HL-60 (cell line): ENCODE measurements around the gene ENOX1.

ENCODE experiments used
- DNase-seq, 2 experiments: peaks; one replicate each; pipeline ENCODE4 v3.0.0-alpha.2; 2010 to 2020; ENCODE audit warnings: low read depth in 1 of 2, low spot score in 1 of 2
- H3K27ac ChIP-seq: fragments of 250-450 bp; sonication (Bioruptor Pico); replicated peaks from 2 replicates; pipeline ENCODE4 v1.5.1; 2020; ENCODE audit warnings: mild to moderate bottlenecking, moderate library complexity
- H3K27me3 ChIP-seq: fragments of 250-450 bp; sonication (Bioruptor Pico); 2 replicates; pipeline ENCODE4 v1.5.1; 2021; ENCODE audit warnings: mild to moderate bottlenecking, moderate library complexity; ENCODE audit not compliant: insufficient read depth, poor library complexity, severe bottlenecking
- H3K4me3 ChIP-seq: replicated peaks from 2 replicates; pipeline ENCODE4 v1.5.1; 2011; ENCODE audit warnings: mild to moderate bottlenecking, control low read depth, low read length; ENCODE audit not compliant: insufficient read depth
- GABPA ChIP-seq: IDR thresholded peaks from 2 replicates; pipeline ENCODE4 v1.6.1; 2012; ENCODE audit warnings: low read depth
- POLR2AphosphoS5 ChIP-seq: IDR thresholded peaks from 2 replicates; pipeline ENCODE4 v1.6.1; 2012; ENCODE audit warnings: low read depth
- REST ChIP-seq: IDR thresholded peaks from 2 replicates; pipeline ENCODE4 v1.6.1; 2012; ENCODE audit warnings: low read depth; ENCODE audit not compliant: insufficient replicate concordance
- SPI1 ChIP-seq: IDR thresholded peaks from 2 replicates; pipeline ENCODE4 v1.6.1; 2012; ENCODE audit warnings: low read depth, mild to moderate bottlenecking, borderline replicate concordance
- TF ChIP-seq, protein P1 (sequence below): IDR thresholded peaks from one replicate; pipeline ENCODE4 v1.5.1; 2011; ENCODE audit warnings: low read length, control low read depth, inconsistent platforms; ENCODE audit not compliant: insufficient read depth

ENOX1 gene

GRCh38 chr13:43653395-43653794, 133.4 kb downstream of the ENOX1 start:
- Histone ChIP-seq H3K4me3 (no peak overlapping the region), H3K27ac (no peak overlapping the region), H3K27me3 (peaks cover 10% of the 10 kb centered on the region)
- DNase-seq, result no peak
- TF ChIP-seq POLR2AphosphoS5 (no peak), REST (no peak), SPI1 (no peak), GABPA (no peak)
- TF ChIP-seq, protein P1, sequence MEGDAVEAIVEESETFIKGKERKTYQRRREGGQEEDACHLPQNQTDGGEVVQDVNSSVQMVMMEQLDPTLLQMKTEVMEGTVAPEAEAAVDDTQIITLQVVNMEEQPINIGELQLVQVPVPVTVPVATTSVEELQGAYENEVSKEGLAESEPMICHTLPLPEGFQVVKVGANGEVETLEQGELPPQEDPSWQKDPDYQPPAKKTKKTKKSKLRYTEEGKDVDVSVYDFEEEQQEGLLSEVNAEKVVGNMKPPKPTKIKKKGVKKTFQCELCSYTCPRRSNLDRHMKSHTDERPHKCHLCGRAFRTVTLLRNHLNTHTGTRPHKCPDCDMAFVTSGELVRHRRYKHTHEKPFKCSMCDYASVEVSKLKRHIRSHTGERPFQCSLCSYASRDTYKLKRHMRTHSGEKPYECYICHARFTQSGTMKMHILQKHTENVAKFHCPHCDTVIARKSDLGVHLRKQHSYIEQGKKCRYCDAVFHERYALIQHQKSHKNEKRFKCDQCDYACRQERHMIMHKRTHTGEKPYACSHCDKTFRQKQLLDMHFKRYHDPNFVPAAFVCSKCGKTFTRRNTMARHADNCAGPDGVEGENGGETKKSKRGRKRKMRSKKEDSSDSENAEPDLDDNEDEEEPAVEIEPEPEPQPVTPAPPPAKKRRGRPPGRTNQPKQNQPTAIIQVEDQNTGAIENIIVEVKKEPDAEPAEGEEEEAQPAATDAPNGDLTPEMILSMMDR, result no peak

DNA sequence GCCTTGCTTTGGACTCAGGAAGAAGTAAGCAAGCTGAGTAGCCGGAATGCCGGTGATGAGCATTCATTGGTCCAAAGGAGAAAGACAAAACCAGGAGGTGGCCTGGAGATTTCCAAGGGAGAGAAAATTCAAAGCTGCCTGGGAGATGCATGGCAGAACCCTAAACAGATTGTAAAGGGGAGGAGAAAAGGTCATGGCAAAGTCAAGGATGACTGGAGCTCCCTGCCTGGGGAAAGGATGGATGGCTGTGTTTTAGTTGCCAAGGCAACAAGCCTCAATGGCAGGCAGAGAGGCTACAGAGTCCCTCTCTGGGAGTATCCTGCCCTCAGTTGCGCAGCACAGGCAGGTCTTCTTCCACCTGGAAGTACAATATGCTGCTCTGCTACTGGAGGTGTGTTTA, 134.0 kb downstream of the ENOX1 start:
- Histone ChIP-seq H3K27ac (no peak overlapping the region), H3K4me3 (no peak overlapping the region), H3K27me3 (peaks cover 10% of the 10 kb centered on the region)
- DNase-seq, result no peak
- TF ChIP-seq REST, result no peak
- TF ChIP-seq POLR2AphosphoS5, result no peak
- no peak for TF ChIP-seq GABPA
- TF ChIP-seq SPI1, result no peak
- TF ChIP-seq, protein P1, result no peak

DNA sequence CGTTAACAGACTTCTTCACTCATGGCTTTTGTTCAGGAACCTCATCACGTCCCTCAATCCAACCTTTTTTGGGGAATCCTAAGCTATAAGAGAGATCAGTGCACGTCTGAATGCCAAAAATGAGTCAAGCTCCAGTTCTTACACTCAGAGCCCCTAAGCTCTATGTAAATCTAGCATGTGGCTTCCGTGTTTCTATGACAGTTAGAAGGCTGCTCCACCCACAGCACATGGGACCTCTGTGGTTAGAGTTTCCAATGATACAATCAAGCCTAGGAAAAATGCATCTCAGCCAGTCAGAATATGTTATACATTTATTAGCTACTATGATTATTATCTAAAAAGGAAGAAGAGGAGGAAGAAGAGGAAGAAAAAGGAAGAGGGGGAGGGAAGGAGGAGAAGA, 135.9 kb downstream of the ENOX1 start:
- H3K4me3 ChIP-seq, result no peak overlapping the region
- no peak for TF ChIP-seq SPI1
- no peak for TF ChIP-seq POLR2AphosphoS5
- TF ChIP-seq, protein P1, result no peak
- no peak for TF ChIP-seq GABPA
- no peak for TF ChIP-seq REST
- DNase-seq, result no peak
- no peak overlapping the region for H3K27ac ChIP-seq
- peaks cover 4% of the 10 kb centered on the region for H3K27me3 ChIP-seq
